HG03135 (cell line): ENCODE data around the gene PRR12.

Source experiments
- ATAC-seq: cut with Tn5 transposase; IDR thresholded peaks from one replicate; pipeline ENCODE4 v1.9.1; 2021; ENCODE audit warnings: mild to moderate bottlenecking, moderate library complexity; ENCODE audit not compliant: unreplicated experiment

Gene PRR12

GRCh38 chr19:49641688-49642491 lies 50.9 kb downstream of the PRR12 start, which contains the start of gene SCAF1:
Gene SCAF1 (plus strand): TSS chr19:49642209. CDS start chr19:49645027, 2,818 bp downstream.
- ATAC-seq, result peak; percentile 57

- no peak for ATAC-seq
Measured at GRCh38 chr19:49642492-49643035, 51.6 kb downstream of the PRR12 start.

GRCh38 chr19:49643466-49643865 lies 52.5 kb downstream of the PRR12 start:
- ATAC-seq, result no peak

- no peak for ATAC-seq
Measured at GRCh38 chr19:49645592-49645991, 54.6 kb downstream of the PRR12 start.

GRCh38 chr19:49645995-49646394 lies 55.0 kb downstream of the PRR12 start:
- ATAC-seq, result no peak

GRCh38 chr19:49646586-49646985 lies 55.6 kb downstream of the PRR12 start:
- ATAC-seq, result no peak

- no peak for ATAC-seq
Measured at GRCh38 chr19:49651029-49651819, 60.2 kb downstream of the PRR12 start.

GRCh38 chr19:49651820-49652550 lies 61.0 kb downstream of the PRR12 start:
- ATAC-seq, result no peak

GRCh38 chr19:49652551-49653465 lies 61.8 kb downstream of the PRR12 start:
- ATAC-seq, result no peak

- ATAC-seq, result no peak
Measured at GRCh38 chr19:49653466-49653806, 62.5 kb downstream of the PRR12 start.

GRCh38 chr19:49654581-49654980 lies 63.6 kb downstream of the PRR12 start:
- no peak for ATAC-seq

- no peak for ATAC-seq
Measured at GRCh38 chr19:49655570-49656455, 64.8 kb downstream of the PRR12 start.

- no peak for ATAC-seq
Measured at GRCh38 chr19:49656456-49657109, 65.6 kb downstream of the PRR12 start.

GRCh38 chr19:49657493-49658138 lies 66.6 kb downstream of the PRR12 start:
- ATAC-seq, result no peak

GRCh38 chr19:49658139-49658517 lies 67.1 kb downstream of the PRR12 start:
- ATAC-seq, result no peak

GRCh38 chr19:49658566-49659442 lies 67.8 kb downstream of the PRR12 start:
- ATAC-seq, result no peak

- no peak for ATAC-seq
Measured at GRCh38 chr19:49660338-49660961, 69.5 kb downstream of the PRR12 start.
